GM12878 (cell line): Measurements from ENCODE around the gene SNAP91. TPM values are rescaled to one million over a fixed set of nuclear protein-coding genes. Genes with fewer than 3 reads are reported as not detected.
"Not testable (repeated sequence)": the region's sequence is repeated elsewhere in the genome, so short reads cannot be mapped to it uniquely, and the experiment has no call there.

Experiments
- ATAC-seq: fragments of 200-7000 bp; cut with Tn5 transposase; 3 replicates; pipeline ENCODE4 v1.9.1; 2020; ENCODE audit warnings: mild to moderate bottlenecking, moderate library complexity
- BruUV-seq: library from RNA; stranded (reverse); fragments of 400-500 nt; replicated peaks from 2 replicates; lab custom pipeline; 2021; lab: Mats Ljungman, UMichigan
- CTCF ChIA-PET: fragments of 300-600 bp; sonication (Branson Sonifier 250); formaldehyde crosslinking; extraction: SDS; loops from one replicate; lab custom pipeline; 2021; ENCODE audit warnings: inconsistent platforms; lab: Yijun Ruan, JAX
- POLR2A ChIA-PET: fragments of 350-600 bp; formaldehyde crosslinking; extraction: SDS; loops from one replicate; lab custom pipeline; 2021; ENCODE audit warnings: inconsistent platforms; lab: Charles Lee
- RAD21 ChIA-PET: fragments of 300-600 bp; sonication (Branson Sonifier 250); formaldehyde crosslinking; loops from one replicate; lab custom pipeline; 2023; ENCODE audit warnings: antibody characterized with exemption; ENCODE audit not compliant: unreplicated experiment; lab: Charles Lee
- SMC1A ChIA-PET: fragments of 300-600 bp; sonication (Branson Sonifier 250); formaldehyde crosslinking; loops from one replicate; lab custom pipeline; 2023; ENCODE audit not compliant: unreplicated experiment, uncharacterized antibody; lab: Charles Lee
- DNase-seq: peaks from one replicate; pipeline ENCODE4 v3.0.0-alpha.2; 2011; ENCODE audit warnings: low read depth, low spot score
- FAIRE-seq: peaks from 3 replicates; lab custom pipeline; 2011; peaks lifted over from hg19 to GRCh38; lab: Jason Lieb, UNC
- H2AFZ ChIP-seq: 2 replicates; pipeline ENCODE4 v1.6.0; 2011; ENCODE audit warnings: low read depth, low read length, control low read depth; ENCODE audit not compliant: control insufficient read depth
- H3K27ac ChIP-seq: 2 replicates; pipeline ENCODE4 v1.5.1; 2011; ENCODE audit warnings: control low read depth; ENCODE audit not compliant: control insufficient read depth, insufficient read depth
- H3K27me3 ChIP-seq, 2 experiments: replicated peaks in 1 of 2; 2 replicates each; pipeline versions ENCODE4 v1.6.0 to v1.6.1; 2011; ENCODE audit warnings: low read length in 1 of 2; ENCODE audit not compliant: control insufficient read depth in 2 of 2, insufficient read depth in 2 of 2
- H3K36me3 ChIP-seq, 2 experiments: 2 replicates each; pipeline ENCODE4 v1.5.1; 2011; ENCODE audit warnings: low read length in 1 of 2; ENCODE audit not compliant: control insufficient read depth in 2 of 2, insufficient read depth in 2 of 2
- H3K4me1 ChIP-seq: 2 replicates; pipeline ENCODE4 v1.6.1; 2011; ENCODE audit warnings: mild to moderate bottlenecking, low read length, moderate library complexity, mixed read lengths; ENCODE audit not compliant: control insufficient read depth, insufficient read depth
- H3K4me2 ChIP-seq: 2 replicates; pipeline ENCODE4 v1.6.0; 2011; ENCODE audit warnings: control low read depth; ENCODE audit not compliant: control insufficient read depth, insufficient read depth
- H3K4me3 ChIP-seq: fragments of 200-600 bp; sonication (generic); 2 replicates; pipeline ENCODE4 v1.5.1; 2016
- H3K79me2 ChIP-seq: 2 replicates; pipeline ENCODE4 v1.6.0; 2011; ENCODE audit warnings: low read length; ENCODE audit not compliant: control insufficient read depth, insufficient read depth
- H3K9ac ChIP-seq: 2 replicates; pipeline ENCODE4 v1.8.0; 2011; ENCODE audit warnings: low read length, control low read depth, mixed read lengths; ENCODE audit not compliant: control insufficient read depth, insufficient read depth
- H3K9me3 ChIP-seq: replicated peaks from 3 replicates; pipeline ENCODE4 v1.5.1; 2011; ENCODE audit warnings: mild to moderate bottlenecking, low read length; ENCODE audit not compliant: control insufficient read depth, insufficient read depth
- H4K20me1 ChIP-seq: 2 replicates; pipeline ENCODE4 v1.6.0; 2011; ENCODE audit not compliant: control insufficient read depth, insufficient read depth
- ATF7 ChIP-seq: fragments of 450-650 bp; IDR thresholded peaks from 2 replicates; pipeline ENCODE4 v1.6.1; 2016; ENCODE audit warnings: low read depth, mild to moderate bottlenecking
- BACH1 ChIP-seq: fragments of 450-650 bp; IDR thresholded peaks from 2 replicates; pipeline ENCODE4 v1.6.1; 2017; ENCODE audit warnings: mild to moderate bottlenecking, borderline replicate concordance
- DPF2 ChIP-seq: fragments of 450-650 bp; IDR thresholded peaks from 2 replicates; pipeline ENCODE4 v1.6.1; 2017; ENCODE audit warnings: mild to moderate bottlenecking
- E2F4 ChIP-seq: IDR thresholded peaks from 2 replicates; pipeline ENCODE4 v1.6.1; 2012; ENCODE audit warnings: low read depth, low read length, improper control_type of control experiment
- KAT2A ChIP-seq: conservative IDR thresholded peaks from 2 replicates; pipeline ENCODE4 v1.6.1; 2011; ENCODE audit warnings: low read depth, low read length; ENCODE audit not compliant: control insufficient read depth
- SMARCA5 ChIP-seq: fragments of 450-650 bp; IDR thresholded peaks from 2 replicates; pipeline ENCODE4 v1.6.1; 2017; ENCODE audit warnings: mild to moderate bottlenecking
- TAF1 ChIP-seq: IDR thresholded peaks from 2 replicates; pipeline ENCODE4 v1.6.1; 2011; ENCODE audit warnings: mild to moderate bottlenecking, low read depth, low read length, borderline replicate concordance
- ZNF274 ChIP-seq: IDR thresholded peaks from one replicate; pipeline ENCODE4 v1.8.0; 2011; ENCODE audit not compliant: insufficient read length, insufficient read depth
- WGBS: methylation state at CpG from one replicate; pipeline ENCODE4 v1.1.6; 2016; ENCODE audit warnings: low lambda C conversion rate; ENCODE audit not compliant: insufficient replicate concordance, insufficient coverage; ENCODE audit errors: missing lambda C conversion rate; 5-methylcytosine and 5-hydroxymethylcytosine counted together
- in situ Hi-C: fragments of 300-500 bp; cut with MboI; formaldehyde crosslinking; loops from 9 replicates; pipeline ENCODE4 v1.14.3; 2018; ENCODE audit warnings: mixed read lengths
- intact Hi-C: fragments of 100-400 bp; cut with micrococcal nuclease; formaldehyde crosslinking; loops from one replicate; pipeline ENCODE4 v1.14.2; 2022; ENCODE audit not compliant: unreplicated experiment
- polyA plus RNA-seq, 11 experiments: library from polyadenylated mRNA; depleted of rRNA in 4 of 11; unstranded in 6 of 11; stranded (reverse) in 5 of 11; fragments of >200 nt; fragmentation: Nextera tagmentation in 4 of 11; fragmentation: Illumina TruSeq in 1 of 11; extraction: Ambion mirVana in 4 of 11; extraction: Trizol in 1 of 11; gene quantifications; 1 replicate in 1 of 11; 2 replicates in 10 of 11; pipeline versions ENCODE4 v1.2.1 to v1.2.3, GENCODE V29; 2011 to 2016; ENCODE audit warnings: inconsistent platforms in 2 of 11, missing spikeins in 2 of 11, low read depth in 1 of 11
- total RNA-seq, 4 experiments: library from RNA; depleted of rRNA in 3 of 4; stranded (reverse); fragments of >200 nt in 3 of 4; fragmentation: Illumina TruSeq in 1 of 4; extraction: Trizol in 1 of 4; gene quantifications; 2 replicates each; pipeline versions ENCODE4 v1.2.1 to v1.2.3, GENCODE V29; 2013 to 2021

SNAP91 gene
- total and polyA plus RNA-seq, 10 of the 15 experiments (the other 5 are each of a cell fraction or from before 2014, with no cell fraction given), result 0.01 to 0.49 (median 0.12) TPM; not detected in 2

- TF ChIP-seq E2F4, result no peak
- TF ChIP-seq KAT2A, result no peak
- no peak for TF ChIP-seq ATF7
- no peak for TF ChIP-seq ZNF274
- TF ChIP-seq DPF2, result no peak
- TF ChIP-seq SMARCA5, result no peak
- TF ChIP-seq TAF1, result no peak
- no peak for TF ChIP-seq BACH1
Observed at GRCh38 chr6:83756565-83756964, 47.7 kb upstream of the SNAP91 start (continued).

DNA sequence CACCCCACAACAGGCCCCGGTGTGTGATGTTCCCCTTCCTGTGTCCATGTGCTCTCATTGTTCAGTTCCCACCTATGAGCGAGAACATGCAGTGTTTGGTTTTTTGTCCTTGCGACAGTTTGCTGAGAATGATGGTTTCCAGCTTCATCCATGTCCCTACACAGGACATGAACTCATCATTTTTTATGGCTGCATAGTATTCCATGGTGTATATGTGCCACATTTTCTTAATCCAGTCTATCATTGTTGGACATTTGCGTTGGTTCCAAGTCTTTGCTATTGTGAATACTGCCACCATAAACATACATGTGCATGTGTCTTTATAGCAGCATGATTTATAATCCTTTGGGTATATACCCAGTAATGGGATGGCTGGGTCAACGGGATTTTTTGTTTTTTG is 43.5 kb upstream of the SNAP91 start:
- intact Hi-C loops, H3K79me2 ChIP-seq, SMC1A ChIA-PET: not testable (repeated sequence)

More for the DNA sequence above, 43.5 kb upstream of the SNAP91 start:
- H4K20me1 ChIP-seq, H3K9me3 ChIP-seq, FAIRE-seq, H3K4me1 ChIP-seq, H2AFZ ChIP-seq, RAD21 ChIA-PET, BruUV-seq, H3K4me2 ChIP-seq, POLR2A ChIA-PET, H3K9ac ChIP-seq, H3K4me3 ChIP-seq, H3K36me3 ChIP-seq, in situ Hi-C loops, H3K27ac ChIP-seq, CTCF ChIA-PET, DNase-seq, H3K27me3 ChIP-seq, ATAC-seq: not testable (repeated sequence)
- WGBS, result 10% methylated on average over 5 of the region's 5 CpGs
